HG03439 (cell line): Measurements from ENCODE around the gene TTC27.

ENCODE experiments used
- ATAC-seq: cut with Tn5 transposase; IDR thresholded peaks from one replicate; pipeline ENCODE4 v1.9.1; 2021; ENCODE audit warnings: mild to moderate bottlenecking, moderate library complexity; ENCODE audit not compliant: unreplicated experiment

TTC27 gene

GRCh38 chr2:32804205-32804604 lies 176.4 kb downstream of the TTC27 start:
- ATAC-seq = no peak

DNA sequence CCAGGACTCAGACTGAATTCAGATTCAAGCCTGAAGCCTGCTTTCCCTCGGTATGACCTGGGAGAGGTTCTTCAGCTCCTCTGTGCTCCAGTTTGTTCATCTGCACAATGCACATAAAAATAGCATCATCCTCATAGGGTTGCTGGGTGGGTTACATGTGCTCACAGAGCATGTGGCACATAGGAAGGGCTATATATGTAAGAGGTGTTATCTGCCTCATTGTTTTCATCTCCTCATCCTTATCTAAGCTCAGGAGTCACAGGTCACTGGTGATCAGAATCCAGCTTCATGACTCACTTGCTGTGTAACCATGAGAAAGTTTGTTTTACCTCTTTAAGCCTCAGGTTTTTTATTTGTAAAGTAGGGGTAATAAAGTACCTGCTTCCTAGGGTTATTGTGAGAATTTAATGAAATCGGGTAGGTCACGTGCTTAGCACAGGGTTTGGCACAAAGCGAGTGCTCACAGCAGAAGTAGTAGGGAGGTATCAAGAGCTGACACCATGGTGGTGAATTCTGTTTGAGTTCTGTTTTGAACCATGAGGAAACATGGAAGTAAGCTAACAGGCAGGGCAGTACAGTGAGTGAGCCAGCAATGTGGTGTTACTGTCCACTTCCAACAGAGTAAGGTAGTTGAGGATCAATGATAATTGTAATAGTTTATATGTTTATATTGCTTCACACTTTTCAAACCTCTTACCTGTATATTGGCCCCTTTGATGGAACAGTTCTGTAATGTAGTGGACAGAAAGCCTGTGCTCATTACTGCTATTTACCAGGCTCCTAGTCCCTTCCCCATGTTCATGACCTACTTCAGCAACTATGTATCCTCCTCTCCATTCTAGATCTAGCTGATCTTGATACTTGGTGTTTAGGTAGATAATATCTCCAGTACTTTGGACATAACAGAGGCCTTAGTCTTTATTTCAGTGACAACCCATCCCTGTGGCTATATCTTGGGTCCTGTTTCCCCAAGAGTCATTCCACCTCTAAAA lies 177.6 kb downstream of the TTC27 start:
- no peak for ATAC-seq

GRCh38 chr2:32806857-32807256 lies 179.0 kb downstream of the TTC27 start:
- no peak for ATAC-seq

- ATAC-seq = no peak
These were observed 179.8 kb downstream of the TTC27 start for GRCh38 chr2:32807662-32808061.

DNA sequence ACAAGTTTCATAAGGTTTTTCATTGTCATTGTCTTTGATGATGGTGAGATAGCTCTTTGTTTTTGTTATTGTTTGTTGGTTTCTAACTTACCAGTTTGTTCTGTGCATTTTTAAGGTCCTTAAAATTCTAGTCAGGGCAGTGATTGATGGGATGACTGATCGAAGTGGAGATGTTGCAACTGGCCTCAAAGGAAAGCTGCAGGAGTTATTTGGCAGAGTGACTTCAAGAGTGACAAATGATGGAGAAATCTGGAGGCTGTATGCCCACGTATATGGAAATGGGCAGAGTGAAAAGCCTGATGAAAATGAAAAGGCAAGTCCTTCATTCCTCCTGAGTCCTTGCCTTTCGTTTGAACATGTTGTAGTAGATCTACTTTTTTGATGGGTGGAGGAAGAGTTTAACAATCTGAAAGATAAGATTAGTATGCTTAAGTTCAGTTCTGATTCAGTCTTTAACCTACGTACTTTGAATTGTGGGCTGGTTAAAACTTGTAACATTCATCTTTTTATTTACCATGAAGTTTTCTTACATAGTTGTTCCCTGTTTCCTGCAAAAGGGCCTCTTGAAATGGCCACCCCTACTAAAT lies 183.2 kb downstream of the TTC27 start:
- ATAC-seq = no peak

DNA sequence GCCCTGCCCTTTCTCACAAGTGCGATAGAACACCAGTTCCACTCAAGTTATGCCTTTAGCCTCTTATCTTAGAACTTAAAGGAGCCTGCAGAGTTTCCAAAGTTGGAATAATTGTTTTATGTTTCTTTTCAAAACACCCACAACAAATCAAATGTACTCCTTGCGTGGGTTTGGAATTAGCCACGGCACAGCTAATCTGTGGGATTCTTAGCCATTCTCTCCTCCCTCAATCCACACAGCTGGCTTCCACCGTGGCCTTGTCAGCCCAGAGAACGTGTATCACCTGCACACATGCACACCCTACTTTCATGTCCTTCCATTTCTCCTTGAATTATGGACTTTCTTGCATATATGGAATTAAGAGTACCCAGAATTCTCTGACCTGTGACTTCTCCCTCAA lies 183.8 kb downstream of the TTC27 start:
- no peak for ATAC-seq

GRCh38 chr2:32812316-32812715 lies 184.5 kb downstream of the TTC27 start:
- no peak for ATAC-seq

DNA sequence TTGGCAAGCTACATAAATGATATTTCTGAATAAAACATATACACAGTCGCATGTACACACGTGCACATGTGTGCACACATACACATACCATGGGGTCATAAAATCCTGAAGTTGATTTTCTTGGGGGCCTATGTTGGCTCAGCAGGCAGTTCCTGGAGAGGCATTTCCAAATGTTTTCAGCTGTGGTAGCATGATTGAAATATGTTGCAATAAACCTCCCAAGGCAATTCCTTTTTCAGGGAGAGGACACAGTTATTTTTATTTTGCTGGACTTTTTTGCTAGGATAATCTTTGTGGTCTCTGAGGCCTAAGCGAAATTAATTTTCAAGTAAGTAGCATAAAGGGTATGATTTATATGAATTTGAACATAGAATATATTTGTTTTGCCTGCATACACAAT lies 192.2 kb downstream of the TTC27 start:
- no peak for ATAC-seq

DNA sequence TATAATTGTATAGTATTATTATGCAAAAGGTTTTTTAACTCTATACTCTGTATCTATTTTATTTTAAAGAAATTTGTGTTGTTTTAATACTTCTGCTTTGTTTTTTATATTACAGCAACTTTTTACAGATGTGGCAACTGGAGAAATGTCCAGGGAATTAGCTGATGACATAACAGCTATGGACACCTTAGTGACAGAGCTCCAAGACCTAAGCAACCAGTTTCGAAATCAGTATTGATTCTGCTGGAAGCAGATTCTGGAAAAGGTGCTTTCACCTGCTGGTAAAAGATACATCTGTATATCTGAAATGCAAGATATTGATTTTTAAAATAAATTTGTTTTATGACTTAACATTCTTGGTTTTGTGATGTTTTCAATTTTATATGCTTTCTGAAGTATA lies 192.9 kb downstream of the TTC27 start:
- ATAC-seq = no peak

DNA sequence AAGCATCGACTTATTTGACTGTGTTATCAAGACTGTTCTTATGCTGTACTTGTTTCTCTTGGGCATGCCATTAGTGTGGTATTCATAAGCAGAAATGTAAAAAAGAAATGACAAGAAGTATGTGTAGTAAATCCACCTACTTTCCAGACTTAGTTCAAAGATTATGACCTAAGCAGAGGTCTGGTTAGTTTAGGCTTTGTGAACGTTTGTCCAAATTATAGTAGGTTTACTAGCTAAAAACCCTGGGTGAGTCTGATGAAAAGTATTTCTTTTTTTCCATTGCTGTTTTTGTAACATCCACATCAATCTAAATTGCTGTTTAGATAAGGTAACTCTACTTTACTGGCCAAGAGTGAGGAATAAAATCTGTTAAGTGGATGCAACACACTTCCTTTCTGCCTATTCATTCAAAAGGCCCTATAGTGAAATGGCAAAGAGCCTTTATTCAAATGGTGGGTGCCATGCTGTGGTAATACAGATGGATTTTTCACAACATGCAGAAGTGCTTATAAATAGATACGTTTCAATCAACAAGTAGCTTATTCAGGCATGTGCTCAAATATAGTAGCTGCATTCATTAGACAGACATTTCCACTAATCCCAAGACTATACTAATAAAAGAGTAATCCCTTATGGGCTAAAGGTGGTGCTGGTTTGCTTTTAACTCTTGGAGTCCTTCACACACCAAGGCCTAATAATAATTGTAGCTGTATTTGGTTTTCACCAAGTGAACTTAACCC lies 196.4 kb downstream of the TTC27 start:
- no peak for ATAC-seq

- ATAC-seq = no peak
These were observed 197.5 kb downstream of the TTC27 start for GRCh38 chr2:32825291-32825712.

DNA sequence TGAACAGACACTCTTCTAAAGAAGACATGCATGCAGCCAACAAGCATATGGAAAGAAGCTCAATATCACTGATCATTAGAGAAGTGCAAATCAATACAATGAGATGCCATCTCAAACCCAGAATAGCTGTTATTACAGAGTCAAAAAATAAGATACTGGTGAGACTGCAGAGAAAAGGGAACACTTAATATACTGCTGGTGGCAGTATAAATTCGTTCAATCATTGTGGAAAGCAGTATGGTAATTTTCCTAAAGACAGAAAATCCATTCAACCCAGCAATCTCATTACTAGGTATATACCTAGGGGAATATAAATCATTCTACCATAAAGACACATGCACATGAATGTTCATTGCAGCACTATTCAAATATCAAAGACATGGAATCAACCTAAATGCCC lies 202.3 kb downstream of the TTC27 start:
- no peak for ATAC-seq

- no peak for ATAC-seq
These were observed 205.0 kb downstream of the TTC27 start for GRCh38 chr2:32832821-32833220.

- no peak for ATAC-seq
These were observed 205.9 kb downstream of the TTC27 start for GRCh38 chr2:32833709-32834108.

DNA sequence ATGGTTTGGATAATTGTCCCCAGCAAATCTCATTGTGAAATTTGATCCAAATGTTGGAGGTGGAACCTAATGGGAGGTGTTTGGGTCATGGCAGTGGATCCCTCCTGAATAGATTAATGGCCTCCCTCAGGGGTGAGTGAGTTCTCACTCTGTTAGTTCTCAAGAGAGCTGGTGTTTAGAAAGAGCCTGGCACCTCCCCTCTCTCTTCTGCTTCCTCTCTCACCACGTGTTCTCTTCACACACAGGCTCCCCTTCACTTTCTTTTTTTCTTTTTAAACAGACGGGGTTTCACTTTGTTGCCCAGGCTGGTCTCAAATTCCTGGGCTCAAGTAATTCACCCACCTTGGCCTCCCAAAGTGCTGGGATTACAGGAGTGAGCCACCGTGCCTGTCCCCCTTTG lies 207.3 kb downstream of the TTC27 start:
- ATAC-seq = no peak

- no peak for ATAC-seq
These were observed 209.1 kb downstream of the TTC27 start for GRCh38 chr2:32836933-32837332.

GRCh38 chr2:32838418-32838817 lies 210.6 kb downstream of the TTC27 start:
- peak; percentile 75 for ATAC-seq

GRCh38 chr2:32838949-32839348 lies 211.1 kb downstream of the TTC27 start:
- ATAC-seq = no peak

DNA sequence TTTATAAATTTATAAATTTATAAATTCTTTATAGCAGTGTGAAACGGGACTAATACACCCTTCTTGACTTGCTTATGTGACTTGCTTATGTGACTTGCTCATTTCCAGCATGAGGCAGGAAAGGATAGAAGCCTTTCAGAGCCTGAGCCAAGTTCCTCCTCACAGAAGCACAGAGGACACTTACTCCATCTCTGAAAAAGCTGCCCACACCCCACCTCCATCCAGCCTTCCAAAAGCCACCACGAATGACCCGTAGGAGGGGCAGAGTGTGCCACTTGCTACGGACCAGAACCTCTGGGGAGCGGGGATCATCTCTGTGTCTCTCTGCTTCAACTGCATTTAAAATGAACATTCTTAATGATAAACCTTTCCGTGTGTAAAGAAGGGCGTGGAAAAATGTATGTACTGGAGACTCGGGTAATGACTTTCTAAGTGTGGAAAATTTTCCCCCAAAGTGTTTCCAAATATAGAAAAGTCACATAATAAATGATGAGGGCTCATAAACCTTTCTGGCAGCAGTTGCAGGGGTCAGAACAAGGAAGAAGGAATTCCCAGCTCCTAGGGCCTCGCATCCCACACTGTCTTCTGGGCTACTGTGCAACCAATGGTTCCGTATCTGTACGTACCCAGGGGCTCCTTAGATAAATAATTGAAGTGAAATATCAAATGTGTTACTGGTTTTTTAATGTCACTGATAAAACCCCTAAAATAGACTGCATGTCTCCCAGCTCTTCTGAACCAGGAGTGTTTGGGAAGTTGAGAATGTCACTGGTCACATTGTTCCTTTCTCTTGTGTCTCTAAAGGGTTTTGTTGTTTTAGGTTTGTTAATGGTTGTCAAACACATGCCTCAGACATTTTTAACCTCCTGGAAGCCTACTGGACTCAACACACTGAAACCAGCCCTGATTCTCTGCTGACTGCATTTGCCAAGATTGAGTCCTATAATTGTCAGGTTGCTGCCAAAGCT lies 214.4 kb downstream of the TTC27 start:
- no peak for ATAC-seq

DNA sequence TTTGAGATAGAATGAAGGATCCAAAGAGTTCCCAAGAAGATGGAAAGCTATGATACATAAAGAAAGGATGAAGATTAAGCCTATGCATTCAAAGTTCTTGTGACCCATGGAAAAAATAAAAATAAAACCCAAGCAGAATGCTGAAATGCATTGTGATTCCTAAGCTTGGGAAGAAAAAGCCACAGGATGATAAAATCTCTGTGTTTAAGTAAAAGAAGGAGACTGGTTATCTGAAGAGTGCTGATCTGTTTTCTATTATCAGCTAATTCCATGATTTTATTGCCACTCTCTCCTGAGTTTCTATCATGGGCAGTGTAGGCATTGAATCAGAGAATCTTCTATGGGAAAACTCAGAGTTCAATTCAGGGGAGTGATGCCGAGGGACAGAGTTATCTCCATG lies 215.8 kb downstream of the TTC27 start:
- no peak for ATAC-seq
